K562 (cell line): ENCODE results near the gene SLC6A6.

Experiments
- ATF1 ChIP-seq, 2 experiments: fragments of 450-650 bp in 1 of 2; IDR thresholded peaks; 2 replicates each; pipeline ENCODE4 v1.6.1; 2016; ENCODE audit warnings: missing compliant biosample characterization in 1 of 2, missing genetic modification characterization in 1 of 2
- CHD2 ChIP-seq: IDR thresholded peaks from 2 replicates; pipeline ENCODE4 v1.6.1; 2011; ENCODE audit warnings: low read depth, low read length
- ELF1 ChIP-seq: fragments of 200-800 bp; sonication (Bioruptor generic); IDR thresholded peaks from 2 replicates; pipeline ENCODE4 v1.6.1; 2016; ENCODE audit warnings: missing genetic modification characterization, missing compliant biosample characterization

DNA sequence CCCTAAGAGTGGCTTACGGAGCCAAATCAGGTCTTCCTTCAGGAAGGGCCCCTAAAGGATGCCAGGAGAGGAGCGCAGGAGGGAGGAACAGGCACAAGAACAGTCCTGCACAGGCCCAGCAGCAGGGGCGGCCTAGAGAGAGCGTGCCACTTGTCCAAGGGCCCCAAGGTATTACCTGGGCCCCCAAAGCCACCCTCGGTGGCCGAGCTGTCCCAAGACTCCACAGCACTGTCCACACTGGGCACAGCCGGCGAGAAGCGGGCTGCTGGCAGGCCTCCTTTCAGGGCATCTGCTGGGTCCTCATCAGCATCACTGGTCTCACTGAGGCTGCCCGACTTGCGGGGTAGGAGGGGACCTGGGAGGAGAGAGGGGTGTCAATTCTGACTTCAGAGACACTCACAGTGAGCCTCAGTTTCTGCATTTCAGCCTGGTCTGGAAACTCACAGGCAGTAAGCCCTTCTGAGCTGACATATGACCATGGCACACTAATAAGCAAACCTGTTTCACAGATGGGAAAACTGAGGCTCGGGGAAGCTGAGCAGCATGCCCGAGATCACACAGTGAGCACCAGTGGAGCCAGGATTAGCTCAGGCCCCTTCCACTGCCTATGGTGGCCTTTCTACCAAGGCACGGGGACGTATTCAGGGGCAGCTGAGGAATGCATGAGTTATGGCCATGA lies 104.4 kb downstream of the SLC6A6 start:
- no peak for TF ChIP-seq CHD2
- TF ChIP-seq ELF1 (tag): no peak
- TF ChIP-seq ATF1 (CRISPR knock-in tag; IDR thresholded peaks at IDR 0.05): no peak
- TF ChIP-seq ATF1 (tag; IDR thresholded peaks at IDR 0.05): no peak
